Uterus (tissue), 2 donors: Measurements from ENCODE around the gene TST.

Experiments used
- CTCF ChIP-seq, 4 experiments: fragments of 200-600 bp in 2 of 4; fragments of 450-650 bp in 2 of 4; sonication (generic) in 2 of 4; IDR thresholded peaks; one replicate each; pipeline ENCODE4 v1.5.1; 2016 to 2019; ENCODE audit warnings: antibody characterized with exemption in 4 of 4, mild to moderate bottlenecking in 2 of 4, moderate library complexity in 1 of 4
- POLR2A ChIP-seq, 2 donors: fragments of 450-650 bp; IDR thresholded peaks; one replicate each; pipeline ENCODE4 v1.6.1; 2016; ENCODE audit warnings: antibody characterized with exemption in 2 of 2, mild to moderate bottlenecking in 1 of 2, moderate library complexity in 1 of 2

- TF ChIP-seq POLR2A (IDR thresholded peaks at IDR 0.05) (no peak), CTCF (IDR thresholded peaks at IDR 0.05) (no peak)
Measured at GRCh38 chr22:37015587-37015878, 3.7 kb downstream of the TST start.
